ENCODE data around the gene SPPL3.

The SPPL3 gene

DNA sequence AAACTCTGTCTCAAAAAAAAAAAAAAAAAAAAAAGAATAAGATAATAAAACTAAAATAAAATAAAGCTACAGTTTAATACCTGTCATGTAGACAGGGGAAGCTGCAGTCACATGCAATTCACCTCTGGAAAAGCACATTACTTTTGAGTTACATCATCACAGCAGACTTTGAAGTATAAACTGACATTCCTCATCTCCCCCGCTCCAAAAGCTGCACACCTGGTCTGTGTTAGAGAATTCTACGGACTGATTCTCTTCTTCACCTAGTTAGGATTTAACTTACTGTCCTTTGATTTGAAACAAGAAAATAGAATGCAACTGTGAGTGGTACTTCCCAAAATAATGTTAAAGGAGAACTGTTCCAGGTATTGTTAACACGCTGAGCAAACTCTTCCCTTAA lies 25.1 kb downstream of the SPPL3 start:
- DNase-seq (ENCODE audit: low read depth in 4 of 4, low spot score in 1 of 4) = no peak

DNA sequence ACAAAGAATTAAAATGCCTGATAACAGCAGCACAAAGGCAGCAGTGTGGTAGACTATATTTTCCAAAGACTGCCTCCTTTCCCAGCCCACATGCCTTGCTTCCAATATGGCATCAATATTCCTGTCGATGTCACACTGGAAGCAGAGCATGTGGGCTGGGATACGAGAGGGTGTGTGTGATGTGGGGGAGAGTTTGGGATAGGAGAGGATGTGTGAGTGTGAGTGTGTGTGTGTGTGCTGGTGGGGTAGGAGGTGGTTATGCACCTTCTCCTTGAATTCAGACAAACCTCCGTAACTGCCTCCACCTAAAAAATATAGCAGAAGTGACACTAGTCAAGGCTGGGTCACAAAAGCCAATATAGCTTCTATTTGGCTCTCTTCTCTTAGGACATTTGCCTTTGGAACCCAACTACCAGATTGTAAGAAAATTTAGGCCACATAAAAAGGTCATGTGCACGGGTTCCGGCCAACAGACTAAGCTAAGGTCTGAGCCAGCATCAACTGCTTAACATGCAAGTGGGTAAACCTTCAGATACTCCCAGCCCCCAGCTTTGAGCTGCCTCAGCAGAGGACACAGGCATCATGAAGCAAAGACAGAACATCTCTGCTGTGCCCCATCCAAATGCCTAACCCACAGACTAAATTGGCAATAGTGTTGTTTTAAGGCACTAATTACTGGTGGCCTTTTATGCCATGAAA lies 29.5 kb downstream of the SPPL3 start:
- no peak for DNase-seq (ENCODE audit: low read depth in 4 of 4, low spot score in 1 of 4)

DNA sequence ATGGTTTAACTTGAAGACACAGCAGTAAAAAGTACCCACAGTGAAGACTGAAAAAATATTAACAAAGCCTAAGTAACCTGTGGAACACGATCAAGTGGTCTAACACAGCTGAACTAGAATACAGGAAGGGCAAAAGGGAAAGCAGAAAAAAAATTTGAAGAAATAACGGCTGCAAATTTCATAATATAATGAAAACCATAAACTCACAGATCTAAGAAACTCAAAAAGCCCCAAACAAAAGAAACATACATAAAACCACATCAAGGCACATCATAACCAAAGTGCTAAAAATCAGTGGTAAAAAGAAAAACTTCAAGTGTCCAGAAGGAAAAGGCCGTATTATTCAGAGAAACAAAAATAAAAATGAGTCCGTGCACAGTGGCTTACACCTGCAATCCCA lies 30.9 kb downstream of the SPPL3 start:
- DNase-seq (ENCODE audit: low read depth in 4 of 4, low spot score in 1 of 4) = no peak

DNA sequence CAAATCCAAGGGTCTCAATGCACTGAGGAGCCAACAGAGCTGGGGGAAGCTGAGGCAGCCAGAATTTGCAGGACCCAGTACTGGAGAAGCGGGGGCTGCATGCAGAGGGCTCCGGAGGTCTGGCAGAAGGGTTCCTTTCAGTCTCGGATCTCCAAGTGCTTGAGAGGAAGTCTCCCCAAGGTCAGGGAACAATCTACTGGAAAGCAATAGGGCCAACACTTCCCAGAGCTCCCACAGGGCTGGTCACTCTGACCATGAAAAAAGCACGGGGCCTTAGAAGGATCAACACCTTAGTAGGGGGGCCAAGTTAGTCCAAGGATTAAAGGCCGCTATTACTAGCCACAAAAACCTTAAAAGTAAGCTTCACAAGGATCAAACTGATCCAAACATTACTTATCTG lies 31.7 kb downstream of the SPPL3 start:
- no peak for DNase-seq (ENCODE audit: low read depth in 4 of 4, low spot score in 1 of 4)

DNA sequence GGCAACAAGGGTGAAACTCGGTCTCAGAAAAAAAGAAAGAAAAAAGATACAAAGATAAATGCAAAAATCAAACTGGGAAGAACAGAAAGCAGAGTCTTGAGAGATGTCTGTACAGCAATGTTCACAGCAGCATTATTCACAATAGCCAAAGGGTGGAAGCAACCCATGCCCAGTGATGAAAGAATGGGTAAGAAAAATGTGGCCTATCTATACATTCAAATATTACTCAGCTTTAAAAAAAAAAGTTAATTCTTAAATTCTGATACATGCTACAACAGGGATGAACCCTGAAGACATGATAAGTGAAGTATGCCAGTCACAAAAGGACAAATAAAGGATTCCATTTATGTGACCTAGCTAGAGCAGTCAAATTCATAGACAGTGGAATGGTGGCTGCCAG lies 33.7 kb downstream of the SPPL3 start:
- no peak for DNase-seq (ENCODE audit: low read depth in 4 of 4, low spot score in 1 of 4)

DNA sequence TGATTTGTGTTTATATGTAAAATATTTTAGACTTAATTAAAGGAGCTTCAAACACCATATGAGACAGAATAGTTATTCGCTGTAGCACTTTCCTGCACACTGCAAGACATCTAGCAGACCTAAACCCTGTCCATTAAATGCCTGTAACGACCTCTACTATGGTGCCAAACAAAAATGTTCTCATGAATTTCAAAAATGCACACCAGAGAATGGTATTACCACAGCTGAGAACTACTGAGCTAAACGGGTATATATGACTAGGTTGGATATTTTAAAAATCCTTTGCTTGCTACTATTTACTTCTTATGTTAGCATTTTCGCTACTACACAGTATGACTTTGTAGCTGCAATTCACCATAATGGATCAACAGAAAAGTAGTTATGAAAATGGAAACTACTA lies 34.8 kb downstream of the SPPL3 start:
- no peak for DNase-seq (ENCODE audit: low read depth in 4 of 4, low spot score in 1 of 4)

DNA sequence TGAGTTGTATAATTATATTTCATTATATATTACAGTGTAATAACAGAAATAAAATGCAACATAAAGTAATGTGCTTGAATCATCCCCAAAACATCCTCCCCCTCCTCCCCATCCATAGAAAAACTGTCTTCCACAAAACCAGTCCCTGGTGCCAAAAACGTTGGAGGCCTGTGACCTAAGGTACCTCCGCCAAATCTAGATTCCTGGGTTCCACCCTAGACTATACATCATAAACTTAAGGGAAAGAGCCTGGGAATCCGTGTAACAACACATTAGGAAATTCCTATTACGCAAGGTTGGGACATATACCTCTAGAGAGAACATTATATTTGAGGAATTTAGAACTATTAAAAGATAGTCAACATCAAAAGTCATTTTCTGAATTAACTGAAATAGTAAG lies 38.0 kb downstream of the SPPL3 start:
- DNase-seq (ENCODE audit: low read depth in 4 of 4, low spot score in 1 of 4) = no peak

DNA sequence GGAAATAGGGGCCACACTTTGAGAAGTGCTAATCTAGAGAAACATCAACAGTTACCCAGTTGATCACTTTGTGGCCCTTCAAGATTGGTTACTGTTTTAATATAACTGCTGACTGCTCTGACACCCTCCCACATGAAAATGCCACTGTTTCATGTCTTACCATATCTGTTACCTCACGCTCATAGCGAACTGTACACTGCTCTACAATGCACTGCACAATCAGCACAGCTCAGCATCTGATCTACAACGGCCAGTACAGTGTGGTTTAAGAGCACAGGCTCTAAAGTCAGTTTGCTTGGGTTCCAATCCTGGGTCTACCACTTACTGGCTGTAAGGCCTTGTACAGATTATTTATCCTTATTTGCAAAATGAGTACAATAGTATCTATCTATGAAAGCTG lies 39.1 kb downstream of the SPPL3 start:
- no peak for DNase-seq (ENCODE audit: low read depth in 4 of 4, low spot score in 1 of 4)

DNA sequence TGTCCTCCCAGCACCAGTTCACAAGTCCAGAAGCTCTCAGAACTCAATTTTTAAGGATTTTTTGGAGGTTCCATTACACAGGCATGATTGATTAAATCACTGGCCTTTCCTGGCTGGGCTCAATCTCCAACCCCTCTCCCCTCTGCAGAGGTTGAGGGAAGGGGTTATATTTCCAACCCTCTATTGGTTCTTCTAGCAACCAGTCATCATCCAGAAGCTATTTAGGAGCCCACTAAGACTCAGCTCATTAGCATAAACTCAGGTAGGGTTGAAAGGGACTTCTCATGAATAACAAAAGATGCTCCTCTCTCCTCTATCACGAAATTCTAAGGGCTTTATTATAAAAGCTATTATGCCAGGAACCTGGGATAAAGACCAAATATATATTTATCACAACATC lies 41.5 kb downstream of the SPPL3 start:
- no peak for DNase-seq (ENCODE audit: low read depth in 4 of 4, low spot score in 1 of 4)

DNA sequence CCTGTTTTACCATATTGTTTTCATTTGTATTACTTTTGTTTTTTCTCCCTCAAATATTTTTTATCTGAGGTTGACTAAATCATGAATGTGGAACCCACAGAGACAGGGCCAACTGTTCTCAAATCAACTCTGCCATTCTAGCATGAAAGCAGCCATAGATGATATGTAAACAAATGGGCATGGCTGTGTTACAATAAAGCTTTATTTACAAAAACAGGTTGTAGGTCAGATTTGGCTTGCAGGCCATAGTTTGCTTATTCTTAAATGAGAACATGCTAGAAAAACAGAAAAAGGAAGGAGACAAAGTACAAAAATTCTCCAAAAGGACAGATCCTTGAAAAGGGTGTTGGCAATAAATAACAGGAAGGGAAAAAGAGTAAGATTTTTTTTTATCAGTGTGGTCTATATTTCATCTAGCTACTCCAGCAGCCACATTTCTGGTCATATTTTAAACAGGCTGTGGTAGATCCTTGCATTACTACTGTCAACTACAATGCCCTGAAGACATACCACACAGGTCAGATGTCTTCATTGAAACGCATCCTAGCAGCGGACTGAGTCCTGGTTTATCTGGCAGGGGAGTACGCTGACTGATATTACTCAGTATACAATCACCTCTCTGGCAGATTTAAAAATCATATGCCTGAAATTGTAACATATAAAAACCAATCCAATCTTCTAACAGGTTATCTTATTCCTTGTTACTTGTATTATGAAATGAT lies 42.9 kb downstream of the SPPL3 start:
- DNase-seq (ENCODE audit: low read depth in 4 of 4, low spot score in 1 of 4) = no peak

DNA sequence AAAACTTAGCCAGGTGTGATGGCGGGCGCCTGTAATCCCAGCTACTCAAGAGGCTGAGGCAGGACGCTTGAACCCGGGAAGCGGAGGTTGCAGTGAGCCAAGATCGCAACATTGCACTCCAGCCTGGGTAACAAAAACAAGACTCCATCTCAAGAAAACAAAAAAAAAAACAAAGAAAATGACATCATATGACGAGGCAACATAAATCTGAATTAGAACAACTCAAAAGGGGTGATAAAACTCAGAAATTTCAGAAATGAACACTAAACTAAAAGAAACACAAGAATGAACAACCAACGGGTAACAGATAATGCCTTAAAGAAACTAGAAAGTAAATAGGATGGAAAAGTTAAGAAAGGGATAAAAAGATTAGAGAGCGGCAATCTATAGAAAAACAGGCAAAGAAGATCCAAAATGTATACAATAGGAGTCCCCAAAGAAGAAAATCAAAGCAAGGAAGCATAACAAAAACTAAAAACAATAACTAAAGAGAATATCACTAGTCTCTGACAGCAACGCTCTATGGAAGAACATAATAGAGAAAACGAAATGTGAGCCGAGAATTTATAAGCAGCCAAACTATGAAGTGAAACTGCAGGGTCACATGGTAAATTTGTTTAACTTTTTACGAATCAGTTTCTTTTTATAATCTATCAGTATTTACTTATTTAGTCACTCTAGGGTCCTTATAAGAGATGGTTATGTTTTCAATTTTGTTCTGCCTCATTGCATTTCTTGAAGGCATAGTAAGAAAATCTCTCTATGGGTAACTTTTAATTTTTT lies 45.7 kb downstream of the SPPL3 start:
- DNase-seq (ENCODE audit: low read depth in 4 of 4, low spot score in 1 of 4) = no peak

DNA sequence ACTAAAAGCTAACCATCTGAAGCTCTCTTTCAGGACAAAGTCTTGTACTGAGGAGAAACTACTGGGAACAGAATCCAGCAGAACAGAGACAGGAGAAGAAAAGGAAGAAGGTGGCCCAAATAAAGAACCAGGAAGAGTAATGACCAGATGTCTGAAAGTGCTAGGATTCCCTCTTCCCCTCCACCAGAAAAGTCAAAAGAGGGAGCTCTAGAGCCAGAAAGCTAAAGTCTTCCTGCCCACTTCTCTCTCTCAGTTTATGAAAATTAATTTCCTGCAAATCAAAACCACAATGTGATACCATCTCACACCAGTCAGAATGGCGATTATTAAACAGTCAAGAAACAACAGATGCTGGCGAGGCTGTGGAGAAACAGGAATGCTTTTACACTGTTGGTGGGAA lies 47.2 kb downstream of the SPPL3 start:
- DNase-seq (ENCODE audit: low read depth in 4 of 4, low spot score in 1 of 4) = no peak

DNA sequence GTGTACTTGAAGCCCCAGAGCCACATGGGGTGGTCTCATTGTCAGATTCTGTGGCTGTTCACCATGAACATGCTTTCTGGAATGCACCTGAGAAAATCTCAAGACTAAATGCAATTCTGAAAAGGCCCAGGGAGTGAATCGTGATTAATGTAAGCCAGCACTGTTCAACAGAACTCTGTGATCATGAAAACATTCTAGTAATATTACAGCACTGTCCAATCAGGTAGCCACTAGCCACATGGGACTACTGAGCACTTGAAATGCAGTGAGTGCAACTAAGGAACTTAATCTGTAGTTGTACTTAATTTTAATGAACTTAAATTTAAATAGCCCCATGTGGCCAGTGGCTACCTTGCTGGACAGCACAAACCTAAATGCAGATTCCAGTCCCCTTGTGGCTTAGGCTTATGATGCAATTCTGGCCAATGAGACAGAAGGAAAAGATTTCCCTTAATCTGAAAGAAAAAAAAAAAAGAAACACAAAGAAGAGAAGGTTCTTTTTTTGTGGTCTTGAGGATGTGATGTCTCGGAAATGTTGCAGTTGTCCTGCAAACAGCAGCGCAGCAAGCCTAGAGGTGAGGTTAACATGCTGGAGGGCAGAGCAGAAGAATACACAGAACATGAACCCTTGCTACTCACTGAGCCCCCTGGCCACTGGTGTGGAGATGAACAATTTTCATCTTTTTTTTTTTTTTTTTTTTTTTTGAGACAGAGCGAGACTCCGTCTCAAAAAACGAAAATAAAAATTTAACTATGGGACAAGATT lies 48.2 kb downstream of the SPPL3 start:
- DNase-seq (ENCODE audit: low read depth in 4 of 4, low spot score in 1 of 4) = no peak

DNA sequence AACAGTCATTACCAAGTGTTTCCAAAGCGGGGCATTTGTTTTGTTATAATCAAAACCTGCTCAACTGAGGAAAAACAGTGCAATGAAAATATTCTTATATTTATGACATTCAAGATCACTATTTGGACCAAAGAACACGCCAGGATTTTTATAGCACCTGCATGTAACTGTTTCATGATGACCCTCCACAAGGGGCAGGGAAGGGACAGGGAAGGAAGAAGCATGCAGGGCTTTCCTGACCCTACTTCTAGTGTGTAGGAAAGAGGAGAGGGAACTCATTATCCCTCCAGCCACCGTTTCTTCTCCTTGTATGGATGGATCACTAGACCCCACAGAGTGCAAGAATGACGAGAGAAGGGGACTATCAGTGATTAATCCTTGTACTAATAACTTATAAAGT lies 49.4 kb downstream of the SPPL3 start:
- no peak for DNase-seq (ENCODE audit: low read depth in 4 of 4, low spot score in 1 of 4)

DNA sequence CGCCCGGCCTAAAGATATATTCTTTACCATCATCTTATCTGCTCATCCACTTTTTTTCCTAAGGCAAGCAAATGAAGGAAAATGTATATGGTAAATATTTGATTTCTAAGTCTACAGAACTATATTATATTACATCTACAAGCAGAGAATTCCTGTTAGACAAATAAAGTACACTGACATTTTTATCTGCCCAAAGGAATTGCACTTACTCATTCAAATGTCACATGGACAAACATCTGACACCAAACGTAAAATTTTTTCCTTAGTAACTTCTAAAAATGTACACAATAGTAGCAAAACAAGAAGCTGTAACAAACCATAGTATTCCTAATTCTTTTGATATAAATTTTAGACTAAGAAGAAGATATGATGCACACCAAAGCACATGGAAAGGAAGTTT lies 51.0 kb downstream of the SPPL3 start:
- DNase-seq (ENCODE audit: low read depth in 4 of 4, low spot score in 1 of 4) = no peak

DNA sequence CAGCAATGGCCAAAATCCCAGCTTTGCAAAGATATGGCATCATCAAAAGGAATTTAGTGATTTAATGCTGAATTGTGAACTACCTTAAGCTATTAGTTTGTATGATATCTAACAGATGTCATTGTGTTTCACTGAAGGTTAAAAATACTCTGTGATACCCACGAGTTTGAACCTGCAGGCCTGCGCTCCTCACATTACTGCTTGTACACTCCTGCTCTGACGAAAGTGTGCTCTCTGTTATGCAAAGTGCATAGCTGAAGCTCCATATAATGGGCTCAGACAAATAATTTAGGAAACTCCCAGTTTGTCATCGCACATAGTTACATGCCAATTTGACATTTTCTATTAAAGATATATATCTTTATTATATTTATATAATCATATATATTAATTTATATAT lies 52.2 kb downstream of the SPPL3 start:
- no peak for DNase-seq (ENCODE audit: low read depth in 4 of 4, low spot score in 1 of 4)

DNA sequence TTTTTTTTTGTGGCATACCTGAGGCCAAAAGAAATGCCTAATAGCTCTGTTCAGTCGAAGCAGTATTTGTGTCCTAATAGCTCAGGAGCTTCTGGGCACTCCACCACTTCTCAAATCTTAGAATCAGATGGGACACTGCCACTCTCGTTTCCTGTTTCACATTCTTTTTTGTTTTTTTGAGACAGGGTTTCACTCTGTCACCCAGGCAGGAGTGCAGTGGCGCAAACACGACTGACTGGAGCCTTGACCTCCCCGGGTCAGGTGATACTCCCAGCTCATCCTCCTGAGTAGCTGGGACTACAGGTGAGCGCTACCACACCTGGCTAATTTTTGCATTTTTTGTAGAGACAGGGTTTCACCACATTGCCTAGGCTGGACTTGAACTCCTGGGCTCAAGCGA lies 52.7 kb downstream of the SPPL3 start:
- no peak for DNase-seq (ENCODE audit: low read depth in 4 of 4, low spot score in 1 of 4)

DNA sequence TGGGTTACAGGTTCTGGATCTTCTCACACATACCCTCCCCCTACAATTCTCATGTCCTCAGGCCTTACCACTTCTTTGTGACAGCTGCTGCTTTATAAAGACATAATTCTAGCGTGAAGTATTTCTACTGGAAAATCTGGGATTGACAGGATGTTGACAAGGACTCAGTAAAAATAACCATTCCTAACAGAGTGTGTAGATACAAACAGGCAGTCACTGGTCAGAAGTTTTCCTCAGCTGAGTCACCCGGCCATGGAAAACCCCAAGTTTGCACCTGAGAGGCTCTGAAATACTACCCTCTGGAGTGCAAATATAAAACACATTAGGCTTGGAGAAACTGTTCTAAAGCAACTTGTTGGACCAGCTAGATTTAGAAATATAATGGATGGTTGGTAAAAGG lies 54.4 kb downstream of the SPPL3 start:
- no peak for DNase-seq (ENCODE audit: low read depth in 4 of 4, low spot score in 1 of 4)

DNA sequence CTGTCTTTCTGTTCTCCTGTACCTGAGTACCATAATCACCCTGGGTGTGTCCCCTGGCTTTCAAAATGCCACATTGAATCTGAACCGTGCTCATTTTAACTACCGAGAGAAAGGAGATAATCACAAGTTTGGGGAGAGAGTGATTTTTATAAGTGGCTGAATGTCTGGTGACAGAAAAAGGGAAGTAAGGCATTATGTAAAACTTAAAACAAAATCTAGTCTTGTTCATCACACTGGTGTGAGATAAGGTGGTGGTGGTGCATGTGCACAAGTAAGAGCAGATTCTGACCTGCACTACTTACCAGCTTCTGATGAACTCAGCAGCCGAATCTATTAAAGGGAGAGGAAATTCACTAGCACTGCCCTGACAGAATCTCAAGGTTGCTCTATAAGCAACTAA lies 56.3 kb downstream of the SPPL3 start:
- DNase-seq (ENCODE audit: low read depth in 4 of 4, low spot score in 1 of 4) = no peak

DNA sequence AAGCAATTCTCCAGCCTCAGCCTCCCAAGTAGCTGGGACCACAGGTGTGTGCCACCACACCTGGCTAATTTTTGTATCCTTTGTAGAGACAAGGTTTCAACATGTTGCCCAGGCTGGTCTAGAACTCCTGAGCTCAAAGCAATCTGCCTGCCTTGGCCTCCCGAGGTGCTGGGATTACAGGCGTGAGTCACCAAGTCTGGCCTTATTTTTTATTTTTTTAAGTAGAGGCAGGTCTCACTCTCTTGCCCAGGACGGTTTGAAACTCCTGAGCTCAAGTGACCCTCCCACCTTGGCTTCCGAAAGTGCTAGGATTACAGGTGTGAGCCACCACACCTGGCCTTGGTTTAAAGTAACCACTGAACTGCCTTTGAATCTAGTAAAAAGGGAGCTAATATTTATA lies 56.8 kb downstream of the SPPL3 start:
- DNase-seq (ENCODE audit: low read depth in 4 of 4, low spot score in 1 of 4) = no peak

DNA sequence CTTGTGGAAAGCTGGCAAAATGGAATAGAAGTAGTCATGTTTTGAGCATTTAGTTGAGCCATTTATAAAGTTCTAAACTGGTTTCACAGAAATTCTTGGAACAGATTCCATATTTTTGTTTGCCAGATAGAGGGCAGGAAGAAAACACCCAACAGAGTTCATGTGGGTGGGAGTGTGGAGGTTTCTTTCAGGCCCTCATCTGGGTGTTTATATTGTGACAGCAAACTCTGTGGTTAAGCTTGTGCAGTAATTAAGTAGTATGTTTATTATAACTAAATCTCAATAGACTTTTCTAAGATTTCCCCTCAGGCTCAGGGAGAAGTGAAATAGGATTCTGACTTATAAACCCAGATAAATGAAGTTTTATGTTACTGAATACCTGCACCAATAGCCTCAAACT lies 57.4 kb downstream of the SPPL3 start:
- no peak for DNase-seq (ENCODE audit: low read depth in 4 of 4, low spot score in 1 of 4)

DNA sequence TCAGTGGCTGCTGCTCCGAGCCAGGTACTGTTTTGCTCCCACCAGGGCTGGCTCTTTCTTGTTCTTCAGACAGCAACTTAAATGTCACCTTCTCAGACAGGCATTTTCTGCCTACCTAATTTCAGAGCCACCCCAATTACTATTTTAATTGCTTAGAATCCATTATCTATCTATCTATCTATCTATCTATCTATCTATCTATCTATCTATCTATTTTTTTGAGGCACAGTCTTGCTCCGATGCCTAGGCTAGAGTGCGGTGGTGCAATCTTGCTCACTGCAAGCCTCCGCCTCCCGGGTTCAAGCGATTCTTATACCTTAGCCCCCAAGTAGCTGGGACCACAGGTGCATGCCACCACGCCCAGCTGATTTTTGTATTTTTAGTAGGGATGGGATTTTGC lies 58.5 kb downstream of the SPPL3 start:
- no peak for DNase-seq (ENCODE audit: low read depth in 4 of 4, low spot score in 1 of 4)
